Measurements from ENCODE around the gene STRN4.
"Not testable (repeated sequence)": the region's sequence is repeated elsewhere in the genome, so short reads cannot be mapped to it uniquely, and the experiment has no call there.

Gene STRN4

GRCh38 chr19:46713781-46714443 lies 32.3 kb downstream of the STRN4 start:
- H3K27ac ChIP-seq (ENCODE audit: low read length), result peak overlapping the region; percentile 92
- H3K27me3 ChIP-seq (replicated peaks; ENCODE audit: insufficient read depth, low read length), result no peaks in the 10 kb centered on the region
- TF ChIP-seq EZH2phosphoT487 (IDR thresholded peaks at IDR 0.05; ENCODE audit: low read length), result no peak
- TF ChIP-seq CTCF (IDR thresholded peaks at IDR 0.05; ENCODE audit: low read length), result no peak
- no peak for TF ChIP-seq EZH2 (optimal IDR thresholded peaks at IDR 0.05; ENCODE audit: low read depth, low read length)
- H3K4me3 ChIP-seq (ENCODE audit: low read length), result peak overlapping the region; percentile 98
- peaks cover 5% of the 10 kb centered on the region for H3K4me1 ChIP-seq (ENCODE audit: low read length)
- H3F3A ChIP-seq (ENCODE audit: insufficient read depth, low read length), result peaks cover 49% of the 10 kb centered on the region
- no peaks in the 10 kb centered on the region for H4K20me1 ChIP-seq (ENCODE audit: insufficient read depth, low read length)
- no peaks in the 10 kb centered on the region for H3K9me2 ChIP-seq (replicated peaks; ENCODE audit: insufficient read depth, low read length)
- H3K9me3 ChIP-seq (replicated peaks; ENCODE audit: insufficient read depth, low read length), result no peaks in the 10 kb centered on the region
- H3K9ac ChIP-seq (ENCODE audit: low read length), result peak overlapping the region; percentile 96
- H3K36me3 ChIP-seq (replicated peaks; ENCODE audit: insufficient read depth, low read length), result 0 out of 2 replicates have a peak, but pooled peaks cover 3% of the 10 kb centered on the region
- H3K4me2 ChIP-seq (ENCODE audit: low read depth, low read length), result peak overlapping the region; percentile 94
- peak; percentile 83 for DNase-seq
- peaks cover 79% of the 10 kb centered on the region for H3K79me2 ChIP-seq (ENCODE audit: low read length)
- peak overlapping the region; percentile 44 for H2AFZ ChIP-seq (ENCODE audit: low read length)

- Histone ChIP-seq H3F3A (ENCODE audit: insufficient read depth, low read length) (peaks cover 38% of the 10 kb centered on the region), H3K79me2 (ENCODE audit: low read length) (peaks cover 82% of the 10 kb centered on the region), H3K4me2 (ENCODE audit: low read depth, low read length) (peak overlapping the region; percentile 22; the same call in 1 of the 2 replicates)
- H3K9me3 ChIP-seq (replicated peaks; ENCODE audit: insufficient read depth, low read length); H3K36me3 ChIP-seq (replicated peaks; ENCODE audit: insufficient read depth, low read length); H3K4me3 ChIP-seq (ENCODE audit: low read length); DNase-seq; H3K4me1 ChIP-seq (ENCODE audit: low read length); H4K20me1 ChIP-seq (ENCODE audit: insufficient read depth, low read length); H3K9me2 ChIP-seq (replicated peaks; ENCODE audit: insufficient read depth, low read length); H2AFZ ChIP-seq (ENCODE audit: low read length); H3K27me3 ChIP-seq (replicated peaks; ENCODE audit: insufficient read depth, low read length); H3K27ac ChIP-seq (ENCODE audit: low read length); H3K9ac ChIP-seq (ENCODE audit: low read length): not testable (repeated sequence)
Observed at GRCh38 chr19:46712768-46713338, 33.4 kb downstream of the STRN4 start.

GRCh38 chr19:46710687-46711086 lies 35.6 kb downstream of the STRN4 start:
- Histone ChIP-seq H2AFZ (ENCODE audit: low read length) (no peak overlapping the region), H3K27ac (ENCODE audit: low read length) (no peak overlapping the region), H3K9me2 (replicated peaks; ENCODE audit: insufficient read depth, low read length) (no peaks in the 10 kb centered on the region), H3K79me2 (ENCODE audit: low read length) (peaks cover 63% of the 10 kb centered on the region), H3K4me2 (ENCODE audit: low read depth, low read length) (no peak overlapping the region), H3K27me3 (replicated peaks; ENCODE audit: insufficient read depth, low read length) (no peaks in the 10 kb centered on the region), H3K9ac (ENCODE audit: low read length) (no peak overlapping the region), H3K36me3 (replicated peaks; ENCODE audit: insufficient read depth, low read length) (0 out of 2 replicates have a peak, but pooled peaks cover 3% of the 10 kb centered on the region), H3F3A (ENCODE audit: insufficient read depth, low read length) (peaks cover 22% of the 10 kb centered on the region), H3K9me3 (replicated peaks; ENCODE audit: insufficient read depth, low read length) (no peaks in the 10 kb centered on the region), H3K4me1 (ENCODE audit: low read length) (no peaks in the 10 kb centered on the region), H3K4me3 (ENCODE audit: low read length) (no peak overlapping the region), H4K20me1 (ENCODE audit: insufficient read depth, low read length) (no peaks in the 10 kb centered on the region)
- TF ChIP-seq CTCF (IDR thresholded peaks at IDR 0.05; ENCODE audit: low read length) (no peak), EZH2 (optimal IDR thresholded peaks at IDR 0.05; ENCODE audit: low read depth, low read length) (no peak), EZH2phosphoT487 (IDR thresholded peaks at IDR 0.05; ENCODE audit: low read length) (no peak)
- no peak for DNase-seq

Measured in MM.1S (cell line).